Endodermal cell (in vitro differentiated cells): ENCODE measurements around the gene USP8. TPM values are rescaled to one million over a fixed set of nuclear protein-coding genes. Genes with fewer than 3 reads are reported as not detected.
A peak's percentile ranks its signal among the peaks of the same experiment; 100 is the strongest.

Experiments
- DNase-seq: peaks from one replicate; pipeline ENCODE4 v3.0.0-alpha.2; 2017
- H3K27ac ChIP-seq: 2 replicates; pipeline ENCODE4 v1.5.1; 2013; ENCODE audit warnings: mild to moderate bottlenecking, low read depth, low read length, moderate library complexity
- H3K27me3 ChIP-seq: 2 replicates; pipeline ENCODE4 v1.6.1; 2013; ENCODE audit warnings: mild to moderate bottlenecking, low read length, moderate library complexity; ENCODE audit not compliant: insufficient read depth, control insufficient read depth, poor library complexity, severe bottlenecking
- H3K36me3 ChIP-seq: 2 replicates; pipeline ENCODE4 v1.7.0; 2013; ENCODE audit warnings: mild to moderate bottlenecking, low read length, moderate library complexity; ENCODE audit not compliant: control insufficient read depth, insufficient read depth
- H3K4me1 ChIP-seq: one replicate; pipeline ENCODE4 v1.7.0; 2013; ENCODE audit warnings: low read length; ENCODE audit not compliant: control insufficient read depth, insufficient read depth
- H3K4me3 ChIP-seq: 2 replicates; pipeline ENCODE4 v1.5.1; 2013; ENCODE audit warnings: mild to moderate bottlenecking, low read length, moderate library complexity
- H3K9ac ChIP-seq: 2 replicates; pipeline ENCODE4 v1.6.1; 2013; ENCODE audit warnings: mild to moderate bottlenecking, low read length, moderate library complexity; ENCODE audit not compliant: poor library complexity, severe bottlenecking; ENCODE audit errors: extremely low read depth
- H3K9me3 ChIP-seq: 2 replicates; pipeline ENCODE4 v1.6.1; 2013; ENCODE audit warnings: mild to moderate bottlenecking, low read length, moderate library complexity; ENCODE audit not compliant: control insufficient read depth
- H3K27ac Mint-ChIP-seq: 2 replicates; pipeline ENCODE4 v1.8.0; 2020; ENCODE audit warnings: mixed read lengths
- H3K27me3 Mint-ChIP-seq: 2 replicates; pipeline ENCODE4 v1.8.0; 2021; ENCODE audit warnings: mild to moderate bottlenecking, mixed read lengths; ENCODE audit not compliant: insufficient read depth
- H3K36me3 Mint-ChIP-seq: 2 replicates; pipeline ENCODE4 v1.8.0; 2020; ENCODE audit warnings: low read depth, mixed read lengths
- H3K4me1 Mint-ChIP-seq: 2 replicates; pipeline ENCODE4 v1.8.0; 2020; ENCODE audit warnings: mixed read lengths
- H3K4me3 Mint-ChIP-seq: 2 replicates; pipeline ENCODE4 v1.8.0; 2020; ENCODE audit warnings: mild to moderate bottlenecking, moderate library complexity, mixed read lengths
- H3K9me3 Mint-ChIP-seq: 2 replicates; pipeline ENCODE4 v1.8.0; 2020; ENCODE audit warnings: mild to moderate bottlenecking, mixed read lengths
- WGBS, 2 experiments: methylation state at CpG; one replicate each; pipeline versions ENCODE4 v1.1.5 to v1.1.7; 2013; ENCODE audit warnings: missing lambda C conversion rate in 2 of 2, mixed read lengths in 1 of 2; ENCODE audit not compliant: insufficient coverage in 1 of 2, insufficient read length in 1 of 2; 5-methylcytosine and 5-hydroxymethylcytosine counted together
- total RNA-seq, 2 donors: library from RNA; stranded (reverse); fragmentation: NEBNext Ultra II Directional in 1 of 2; extraction: Animal tissue kit (Norgen Biotek cat#: 25700) in 1 of 2; gene quantifications; 2 replicates in 1 of 2; 3 replicates in 1 of 2; pipeline ENCODE4 v1.2.1, GENCODE V29; 2021
- TF ChIP-seq, protein P1 (sequence below): fragments of 200-600 bp; sonication (generic); conservative IDR thresholded peaks from 2 replicates; pipeline ENCODE4 v1.5.0; 2021; ENCODE audit warnings: antibody characterized with exemption, mild to moderate bottlenecking

Gene USP8
- total RNA-seq, 2 donors from 2014 or later: 71.1 to 74.3 TPM

DNA sequence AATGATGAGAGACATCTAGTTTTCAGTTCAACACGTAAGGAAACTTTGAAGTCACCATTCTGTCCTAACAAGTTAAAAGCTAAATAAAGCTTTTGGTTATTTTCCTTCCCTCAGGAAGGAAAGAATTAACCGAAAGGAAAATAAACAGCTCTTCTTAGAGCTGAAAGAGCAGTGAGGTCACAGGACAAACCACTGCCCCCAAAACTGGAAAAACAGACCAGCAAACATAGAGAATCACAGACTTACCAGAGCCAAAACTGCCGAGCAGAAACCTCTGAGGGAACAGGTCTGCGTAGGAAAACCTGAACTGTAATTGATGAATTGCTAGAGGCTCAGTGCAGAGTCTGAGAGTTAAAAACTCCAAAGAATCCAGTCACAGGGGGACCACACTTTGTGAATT is 107.6 kb downstream of the USP8 start:
- Mint-ChIP-seq H3K27me3 (no peaks in the 10 kb centered on the region), H3K27ac (peak overlapping the region; percentile 80), H3K36me3 (no peaks in the 10 kb centered on the region), H3K4me3 (peak overlapping the region; percentile 42), H3K4me1 (peaks cover 10% of the 10 kb centered on the region), H3K9me3 (peaks cover 15% of the 10 kb centered on the region)
- Histone ChIP-seq H3K36me3 (no peaks in the 10 kb centered on the region), H3K9ac (no peak overlapping the region), H3K9me3 (no peaks in the 10 kb centered on the region), H3K4me3 (peak overlapping the region; percentile 22), H3K4me1 (no peaks in the 10 kb centered on the region), H3K27ac (no peak overlapping the region), H3K27me3 (no peaks in the 10 kb centered on the region)
- WGBS, 2 experiments: 90 to 93% methylated on average over 2 to 4 of the region's 4 CpGs
- TF ChIP-seq, protein P1, sequence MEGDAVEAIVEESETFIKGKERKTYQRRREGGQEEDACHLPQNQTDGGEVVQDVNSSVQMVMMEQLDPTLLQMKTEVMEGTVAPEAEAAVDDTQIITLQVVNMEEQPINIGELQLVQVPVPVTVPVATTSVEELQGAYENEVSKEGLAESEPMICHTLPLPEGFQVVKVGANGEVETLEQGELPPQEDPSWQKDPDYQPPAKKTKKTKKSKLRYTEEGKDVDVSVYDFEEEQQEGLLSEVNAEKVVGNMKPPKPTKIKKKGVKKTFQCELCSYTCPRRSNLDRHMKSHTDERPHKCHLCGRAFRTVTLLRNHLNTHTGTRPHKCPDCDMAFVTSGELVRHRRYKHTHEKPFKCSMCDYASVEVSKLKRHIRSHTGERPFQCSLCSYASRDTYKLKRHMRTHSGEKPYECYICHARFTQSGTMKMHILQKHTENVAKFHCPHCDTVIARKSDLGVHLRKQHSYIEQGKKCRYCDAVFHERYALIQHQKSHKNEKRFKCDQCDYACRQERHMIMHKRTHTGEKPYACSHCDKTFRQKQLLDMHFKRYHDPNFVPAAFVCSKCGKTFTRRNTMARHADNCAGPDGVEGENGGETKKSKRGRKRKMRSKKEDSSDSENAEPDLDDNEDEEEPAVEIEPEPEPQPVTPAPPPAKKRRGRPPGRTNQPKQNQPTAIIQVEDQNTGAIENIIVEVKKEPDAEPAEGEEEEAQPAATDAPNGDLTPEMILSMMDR: no peak
- DNase-seq: no peak

DNA sequence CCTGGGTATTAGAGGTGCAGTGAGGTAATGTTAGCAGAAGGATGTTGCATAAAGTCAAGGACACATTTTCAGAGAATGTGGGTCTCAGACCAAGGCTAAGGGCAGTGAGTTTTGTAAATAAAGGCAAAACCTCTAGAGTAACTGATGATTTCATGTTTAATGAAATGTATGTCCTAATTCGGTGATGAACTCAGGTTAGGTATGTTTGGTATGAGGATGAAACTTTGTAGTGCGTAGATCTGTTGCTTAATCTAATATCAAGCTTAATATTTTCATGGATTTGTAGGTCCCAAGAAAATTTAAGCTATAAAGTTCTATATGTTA is 118.6 kb downstream of the USP8 start:
- WGBS, 2 experiments: 94% methylated on average over 2 of the region's 2 CpGs; no CpG with 5 or more reads in 1 of the 2 experiments
- no peaks in the 10 kb centered on the region for H3K36me3 ChIP-seq
- TF ChIP-seq, protein P1: no peak
- peaks cover 4% of the 10 kb centered on the region for H3K4me1 ChIP-seq
- H3K9me3 ChIP-seq: no peaks in the 10 kb centered on the region
- no peak overlapping the region for H3K4me3 ChIP-seq
- H3K27ac ChIP-seq: no peak overlapping the region
- no peaks in the 10 kb centered on the region for H3K36me3 Mint-ChIP-seq
- no peak overlapping the region for H3K27ac Mint-ChIP-seq
- H3K4me3 Mint-ChIP-seq: no peak overlapping the region
- H3K4me1 Mint-ChIP-seq: peaks cover 5% of the 10 kb centered on the region
- H3K9me3 Mint-ChIP-seq: no peaks in the 10 kb centered on the region
- H3K9ac ChIP-seq: no peak overlapping the region
- no peak for DNase-seq
- no peaks in the 10 kb centered on the region for H3K27me3 Mint-ChIP-seq
- no peaks in the 10 kb centered on the region for H3K27me3 ChIP-seq

DNA sequence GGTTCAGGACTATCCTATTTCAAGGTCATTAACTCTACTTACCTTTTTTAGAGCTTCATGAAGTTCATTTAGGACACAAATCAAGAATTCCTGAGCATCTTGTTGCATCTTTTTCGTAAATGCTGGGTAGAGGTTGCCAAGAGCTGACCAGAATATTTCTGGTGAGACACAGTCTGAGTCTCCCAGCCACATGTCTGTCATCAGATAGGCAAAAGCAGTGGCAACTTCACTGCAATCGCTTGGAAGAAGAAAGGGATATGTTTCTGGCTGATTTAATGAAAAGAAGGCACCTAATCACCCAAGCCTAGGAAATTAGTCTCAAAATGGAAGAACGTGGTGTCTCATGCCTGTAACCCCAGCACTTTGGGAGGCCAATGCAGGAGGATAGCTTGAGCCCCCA is 119.4 kb downstream of the USP8 start:
- no peaks in the 10 kb centered on the region for H3K36me3 Mint-ChIP-seq
- no peak overlapping the region for H3K4me3 ChIP-seq
- no peaks in the 10 kb centered on the region for H3K27me3 Mint-ChIP-seq
- no peaks in the 10 kb centered on the region for H3K27me3 ChIP-seq
- DNase-seq: no peak
- no peak overlapping the region for H3K27ac Mint-ChIP-seq
- H3K9me3 Mint-ChIP-seq: no peaks in the 10 kb centered on the region
- peaks cover 4% of the 10 kb centered on the region for H3K4me1 ChIP-seq
- H3K27ac ChIP-seq: no peak overlapping the region
- no peaks in the 10 kb centered on the region for H3K36me3 ChIP-seq
- TF ChIP-seq, protein P1: no peak
- H3K9ac ChIP-seq: no peak overlapping the region
- no peak overlapping the region for H3K4me3 Mint-ChIP-seq
- H3K4me1 Mint-ChIP-seq: peaks cover 5% of the 10 kb centered on the region
- no peaks in the 10 kb centered on the region for H3K9me3 ChIP-seq
- 98 to 100% methylated on average over 3 of the region's 3 CpGs for WGBS, 2 experiments
